GM11168 (cell line): Measurements from ENCODE around the gene ETV4.
"Not testable (repeated sequence)": the region's sequence is repeated elsewhere in the genome, so short reads cannot be mapped to it uniquely, and the experiment has no call there.

Experiments used
- in situ Hi-C: fragments of 300-500 bp; cut with MboI; formaldehyde crosslinking; loops from one replicate; pipeline ENCODE4 v1.12.0; 2022; ENCODE audit warnings: low sequenced_read_pairs; ENCODE audit not compliant: unreplicated experiment

ETV4 gene

GRCh38 chr17:43521389-43521788 lies 24.8 kb downstream of the ETV4 start:
- in situ Hi-C loops = no loop called here

GRCh38 chr17:43517615-43518386 lies 28.3 kb downstream of the ETV4 start:
- in situ Hi-C loops = no loop called here

- in situ Hi-C loops = no loop called here
These were observed 29.0 kb downstream of the ETV4 start for GRCh38 chr17:43517161-43517560.

- in situ Hi-C loops = no loop called here
These were observed 30.5 kb downstream of the ETV4 start for GRCh38 chr17:43515656-43516055.

- in situ Hi-C loops = not testable (repeated sequence)
These were observed 34.9 kb downstream of the ETV4 start for GRCh38 chr17:43511199-43511598.

- in situ Hi-C loops = not testable (repeated sequence)
These were observed 36.7 kb downstream of the ETV4 start for GRCh38 chr17:43509440-43509839.

GRCh38 chr17:43490621-43491020 lies 55.5 kb downstream of the ETV4 start:
- in situ Hi-C loops = no loop called here

- in situ Hi-C loops = loop anchor here (5.0 to 10.0 kb wide), 2 partner anchors 87 to 109 kb away; partner anchors contain the start of gene ARL4D
These were observed 62.2 kb downstream of the ETV4 start, which contains the start of gene DHX8 for GRCh38 chr17:43483674-43484551. Gene DHX8, plus strand, starts transcription at chr17:43483975. Its CDS starts 63 bp downstream, at chr17:43484038.

- in situ Hi-C loops = loop anchor here (5.0 to 10.0 kb wide), 2 partner anchors 85 to 108 kb away; partner anchors contain the start of gene ARL4D
These were observed 63.8 kb downstream of the ETV4 start for GRCh38 chr17:43482103-43483012.

GRCh38 chr17:43479948-43480347 lies 66.2 kb downstream of the ETV4 start:
- in situ Hi-C loops = loop anchor here (5.0 to 10.0 kb wide), 2 partner anchors 83 to 105 kb away; partner anchors contain the start of gene ARL4D
